CD4-positive, alpha-beta T cell treated with Interferon gamma for 1 hour (primary cell): ENCODE results near the gene OAT.
"Not testable (repeated sequence)": the region's sequence is repeated elsewhere in the genome, so short reads cannot be mapped to it uniquely, and the experiment has no call there.

Experiments used
- DNase-seq: peaks from one replicate; pipeline ENCODE4 v3.0.0-alpha.2; 2020

The OAT gene

DNA sequence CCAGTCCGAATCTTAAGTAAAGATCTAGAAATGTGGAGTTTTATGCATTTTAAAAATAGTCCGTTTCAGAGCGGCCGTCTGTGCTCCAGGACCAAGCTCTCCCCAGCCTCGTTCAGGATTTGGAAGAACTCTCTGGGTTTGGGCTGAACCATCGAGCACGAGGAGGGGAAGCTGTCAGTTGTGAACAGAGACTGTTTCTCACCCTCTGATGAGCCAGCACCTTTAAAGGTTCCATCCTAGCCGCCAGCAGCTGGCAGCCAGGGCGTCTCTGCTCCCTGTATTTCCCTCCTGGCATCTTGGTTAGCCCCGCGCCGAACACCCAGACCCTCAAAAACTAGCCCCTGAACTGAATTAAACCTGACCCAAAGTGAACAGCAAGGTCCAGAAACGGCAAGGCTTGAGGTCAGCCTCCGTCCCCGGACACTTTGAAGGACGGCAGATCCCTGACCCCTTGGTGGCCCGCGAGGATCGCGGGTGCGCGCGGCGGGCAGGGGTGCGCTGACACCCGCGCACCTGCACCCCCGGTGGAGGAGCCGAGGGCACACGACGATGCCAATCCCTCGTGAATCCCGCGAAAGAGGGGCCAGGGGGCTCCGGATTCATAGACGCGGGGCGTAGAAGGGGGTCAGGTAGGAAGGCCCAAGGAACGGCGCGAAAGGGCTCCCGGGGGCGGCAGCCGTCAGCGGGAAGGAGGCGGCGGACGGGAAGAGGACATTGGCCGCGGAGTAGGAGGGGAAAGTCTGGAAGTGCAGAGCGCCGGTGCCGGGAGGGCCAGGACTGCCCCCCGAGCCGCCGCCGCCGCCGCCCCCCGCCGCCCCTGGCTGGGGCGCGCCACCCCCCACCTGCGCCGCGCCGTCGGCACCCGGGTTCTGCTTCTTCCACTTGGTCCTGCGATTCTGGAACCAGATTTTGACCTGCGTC, 28.4 kb upstream of the OAT start:
- no peak for DNase-seq

- not testable (repeated sequence) for DNase-seq
Observed at GRCh38 chr10:124441694-124442093, 23.0 kb upstream of the OAT start.

- no peak for DNase-seq
Observed at GRCh38 chr10:124436191-124436638, 17.5 kb upstream of the OAT start.

GRCh38 chr10:124435683-124436082, 17.0 kb upstream of the OAT start:
- DNase-seq = not testable (repeated sequence)

GRCh38 chr10:124433461-124433860, 14.7 kb upstream of the OAT start:
- DNase-seq = no peak

GRCh38 chr10:124430077-124430476, 11.4 kb upstream of the OAT start:
- no peak for DNase-seq

DNA sequence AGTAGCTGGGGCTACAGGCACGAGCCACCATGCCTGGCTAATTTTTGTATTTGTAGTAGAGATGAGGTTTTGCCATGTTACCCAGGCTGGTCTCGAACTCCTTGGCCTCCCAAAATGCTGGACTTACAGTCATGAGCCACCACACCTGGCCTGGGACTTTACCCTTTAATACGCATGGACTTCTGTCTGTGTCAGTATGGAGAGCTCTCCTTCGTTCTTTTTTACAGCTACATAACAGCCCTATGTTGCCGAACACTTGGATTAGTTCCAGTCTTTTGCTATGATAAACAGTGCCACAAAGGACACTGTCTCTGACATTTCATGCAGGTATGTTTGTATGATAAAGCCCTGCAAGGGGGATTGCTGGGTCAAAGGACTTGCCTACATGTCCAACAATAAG, 10.9 kb upstream of the OAT start:
- no peak for DNase-seq

DNA sequence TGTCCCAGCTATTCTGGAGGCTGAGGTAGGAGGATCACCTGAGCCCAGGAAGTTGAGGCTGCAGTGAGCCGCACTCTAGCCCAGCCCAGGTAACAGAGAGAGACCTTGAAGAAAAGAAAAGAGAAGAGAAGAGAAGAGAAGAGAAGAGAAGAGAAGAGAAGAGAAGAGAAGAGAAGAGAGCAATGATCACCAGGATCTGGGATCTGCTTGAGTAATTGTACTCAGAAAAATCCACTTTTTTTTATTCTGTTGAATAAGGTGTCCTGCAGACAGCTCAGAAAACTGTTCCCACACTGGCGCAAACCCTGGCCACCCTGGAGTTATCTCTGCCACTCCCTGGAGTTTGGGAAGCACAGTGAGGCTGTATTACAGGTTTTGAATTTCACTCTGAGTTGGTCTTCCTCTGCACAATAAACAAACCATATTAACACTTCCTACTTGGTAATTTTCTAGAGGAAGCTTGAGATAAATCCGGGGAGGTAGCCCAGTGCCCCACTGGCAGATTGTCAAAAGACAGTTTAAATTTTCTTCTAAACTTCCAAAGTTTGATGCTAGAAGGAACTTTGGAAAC, 9.6 kb upstream of the OAT start:
- no peak for DNase-seq

DNA sequence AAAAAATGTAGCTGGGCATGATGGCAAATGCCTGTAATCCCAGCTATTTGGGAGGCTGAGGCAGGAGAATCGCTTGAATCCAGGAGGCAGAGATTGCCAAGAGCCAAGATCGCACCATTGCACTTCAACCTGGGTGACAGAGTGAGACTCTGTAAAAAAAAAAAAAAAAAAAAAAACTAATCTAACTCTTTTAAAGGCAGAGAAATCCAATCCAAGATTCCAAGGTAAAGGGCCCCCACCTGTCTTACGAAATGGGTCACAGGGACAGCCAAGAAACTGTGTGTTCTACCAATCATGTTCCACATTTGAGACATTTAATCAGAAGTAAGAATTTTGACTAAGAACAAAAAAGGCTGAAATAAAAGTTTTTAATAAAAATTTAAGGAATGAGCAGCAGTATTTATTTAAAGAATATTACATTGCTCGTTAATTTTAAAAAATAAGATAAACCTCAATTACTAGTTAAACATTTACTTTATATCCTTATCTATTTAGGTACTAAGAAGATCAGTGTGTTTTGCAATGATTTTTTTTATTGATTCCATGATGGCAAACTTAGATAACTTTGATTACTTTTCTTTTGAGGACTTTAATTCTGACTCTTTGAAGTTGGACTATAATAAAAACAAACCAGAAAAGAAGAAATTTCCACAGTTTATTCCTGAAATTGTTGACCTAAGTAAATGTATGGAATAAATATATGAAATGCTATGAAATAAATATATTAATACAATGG, 6.7 kb upstream of the OAT start:
- no peak for DNase-seq

- no peak for DNase-seq
Observed at GRCh38 chr10:124423813-124424212, 5.1 kb upstream of the OAT start.

- DNase-seq = no peak
Observed at GRCh38 chr10:124422742-124423141, 4.0 kb upstream of the OAT start.

DNA sequence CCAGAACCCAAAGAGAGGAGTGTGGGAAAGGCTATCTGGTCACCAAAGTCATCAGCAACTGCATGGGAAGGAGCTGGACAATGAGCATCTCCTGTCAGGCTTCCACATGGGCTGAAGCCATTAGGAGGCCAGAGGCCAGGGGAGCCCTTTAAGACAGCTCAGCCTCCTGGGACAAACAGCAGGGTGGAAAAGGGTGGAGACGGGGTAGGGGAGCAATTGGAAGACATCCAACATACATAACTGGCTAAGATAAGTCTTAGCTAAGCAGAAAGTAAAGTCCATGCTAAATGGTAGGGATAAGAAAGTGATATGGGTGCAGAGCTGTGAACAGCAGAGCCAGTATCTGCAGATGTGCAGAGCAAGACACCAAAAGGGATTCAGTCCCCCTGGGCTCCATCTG, 1.5 kb upstream of the OAT start:
- DNase-seq = no peak

- DNase-seq = no peak
Observed at GRCh38 chr10:124419635-124420034, 912 bp upstream of the OAT start.

DNA sequence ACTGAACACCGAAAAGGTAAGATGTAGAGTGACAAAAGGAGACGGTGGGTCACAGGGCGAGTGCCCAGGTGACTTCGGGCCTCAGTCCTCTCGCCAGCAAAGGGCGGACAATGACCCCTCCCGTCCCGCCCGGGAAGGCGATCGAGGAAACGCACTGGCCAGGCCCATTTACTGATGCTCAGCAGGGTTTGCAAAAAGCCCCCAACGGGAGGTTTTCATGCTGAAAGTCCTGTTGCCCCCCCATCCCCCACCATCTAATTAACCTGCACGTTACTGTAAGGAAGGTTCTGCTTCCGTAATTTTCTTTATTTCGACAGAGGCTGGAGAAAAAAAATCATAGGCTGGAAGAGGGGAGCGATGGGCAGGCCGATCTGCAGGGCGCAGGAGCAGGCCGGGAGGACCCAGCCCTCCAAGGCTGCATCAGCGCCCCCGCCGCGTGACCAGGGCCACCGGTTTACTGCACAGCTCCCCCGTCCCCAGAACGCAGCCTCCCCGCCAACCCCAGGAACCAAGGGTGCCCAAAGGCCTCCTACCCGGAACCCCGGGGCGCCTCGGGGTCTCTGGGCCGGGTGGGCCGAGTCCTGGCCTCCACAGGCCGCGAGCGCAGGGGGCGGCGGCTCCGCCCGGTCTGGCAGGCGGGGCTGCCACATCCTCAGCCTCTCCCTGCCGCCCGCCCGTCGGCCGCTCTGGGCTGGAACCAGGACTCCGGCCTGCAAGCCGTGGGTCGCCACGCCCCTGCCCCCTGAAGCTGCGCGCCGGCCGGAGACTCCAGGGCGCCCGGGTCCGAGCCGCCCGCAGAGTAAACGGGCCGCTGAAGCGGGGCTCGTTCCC, 613 bp downstream of the OAT start:
- DNase-seq = peak; percentile 31

DNA sequence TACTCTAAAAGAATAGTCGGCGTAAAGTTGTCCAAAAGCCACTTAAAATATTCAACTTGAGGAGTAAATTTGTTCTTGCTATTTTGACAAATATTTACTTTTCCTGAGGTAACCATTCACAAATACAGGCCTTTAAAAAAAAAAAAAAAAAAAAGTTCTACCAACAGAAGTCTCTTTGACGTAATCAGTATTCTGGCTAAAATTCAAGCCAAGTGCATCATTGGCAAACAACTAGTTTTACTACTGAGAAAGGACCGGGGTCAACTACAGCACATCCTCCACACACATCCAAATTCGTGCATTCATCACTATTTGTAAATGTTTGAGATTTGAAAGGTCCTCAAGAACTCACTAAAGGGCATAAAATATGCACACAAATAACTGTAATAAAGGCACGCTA, 2.0 kb downstream of the OAT start:
- DNase-seq = no peak

- DNase-seq = no peak
Observed at GRCh38 chr10:124415210-124415609, 3.5 kb downstream of the OAT start.

- no peak for DNase-seq
Observed at GRCh38 chr10:124414076-124414475, 4.6 kb downstream of the OAT start.

- DNase-seq = no peak
Observed at GRCh38 chr10:124409696-124410095, 9.0 kb downstream of the OAT start.

- DNase-seq = no peak
Observed at GRCh38 chr10:124408357-124408756, 10.4 kb downstream of the OAT start.

GRCh38 chr10:124407456-124407855, 11.3 kb downstream of the OAT start:
- no peak for DNase-seq

DNA sequence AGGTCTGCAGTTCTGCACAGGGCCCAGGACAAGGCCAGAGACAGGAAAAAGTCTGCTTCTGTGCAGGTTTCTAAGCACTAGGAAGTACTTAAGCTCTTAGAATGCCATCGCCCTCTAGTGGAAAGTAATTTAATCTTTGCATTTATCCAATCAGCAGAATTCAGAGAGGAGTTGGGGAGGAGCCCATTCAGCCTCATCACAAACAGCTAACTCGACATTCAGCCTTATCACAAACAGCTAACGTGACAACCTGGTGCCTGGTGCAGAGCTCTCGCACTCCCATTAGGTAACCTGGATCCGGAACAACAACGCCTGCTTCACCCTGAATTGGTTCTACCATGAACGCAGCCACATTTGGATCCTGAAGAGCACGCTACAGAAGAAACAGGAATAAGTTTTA, 15.2 kb downstream of the OAT start:
- DNase-seq = peak; percentile 19

GRCh38 chr10:124402273-124402672, 16.4 kb downstream of the OAT start:
- no peak for DNase-seq

GRCh38 chr10:124401633-124402032, 17.1 kb downstream of the OAT start:
- DNase-seq = no peak
